Stimulated activated naive CD8-positive, alpha-beta T cell treated with anti-CD3 and anti-CD28 coated beads, Interleukin-15, amount 100 ng/mL, for 72 hours (primary cell): ENCODE results near the gene POLRMT.
"Not testable (repeated sequence)": the region's sequence is repeated elsewhere in the genome, so short reads cannot be mapped to it uniquely, and the experiment has no call there.

ENCODE experiments used
- ATAC-seq: fragments of 150-1000 bp; cut with Tn5 transposase; 2 replicates; pipeline ENCODE4 v1.10.0; 2021; ENCODE audit warnings: mild to moderate bottlenecking, moderate library complexity
- DNase-seq, 2 donors: peaks; one replicate each; pipeline ENCODE4 v3.0.0; 2021 to 2022
- H3K27ac Mint-ChIP-seq, 2 donors: one replicate each; pipeline ENCODE4 v1.8.0; 2022; ENCODE audit warnings: mild to moderate bottlenecking in 2 of 2, mixed read lengths in 2 of 2, moderate library complexity in 2 of 2
- H3K27me3 Mint-ChIP-seq: one replicate; pipeline ENCODE4 v1.8.0; 2022; ENCODE audit warnings: mixed read lengths
- H3K4me1 Mint-ChIP-seq: one replicate; pipeline ENCODE4 v1.8.0; 2022; ENCODE audit warnings: mild to moderate bottlenecking, mixed read lengths
- H3K4me3 Mint-ChIP-seq, 2 donors: one replicate each; pipeline ENCODE4 v1.8.0; 2022; ENCODE audit warnings: mild to moderate bottlenecking in 2 of 2, mixed read lengths in 2 of 2, moderate library complexity in 1 of 2
- H3K9me3 Mint-ChIP-seq, 2 donors: one replicate each; pipeline ENCODE4 v1.8.0; 2022; ENCODE audit warnings: mixed read lengths in 2 of 2

Gene POLRMT

DNA sequence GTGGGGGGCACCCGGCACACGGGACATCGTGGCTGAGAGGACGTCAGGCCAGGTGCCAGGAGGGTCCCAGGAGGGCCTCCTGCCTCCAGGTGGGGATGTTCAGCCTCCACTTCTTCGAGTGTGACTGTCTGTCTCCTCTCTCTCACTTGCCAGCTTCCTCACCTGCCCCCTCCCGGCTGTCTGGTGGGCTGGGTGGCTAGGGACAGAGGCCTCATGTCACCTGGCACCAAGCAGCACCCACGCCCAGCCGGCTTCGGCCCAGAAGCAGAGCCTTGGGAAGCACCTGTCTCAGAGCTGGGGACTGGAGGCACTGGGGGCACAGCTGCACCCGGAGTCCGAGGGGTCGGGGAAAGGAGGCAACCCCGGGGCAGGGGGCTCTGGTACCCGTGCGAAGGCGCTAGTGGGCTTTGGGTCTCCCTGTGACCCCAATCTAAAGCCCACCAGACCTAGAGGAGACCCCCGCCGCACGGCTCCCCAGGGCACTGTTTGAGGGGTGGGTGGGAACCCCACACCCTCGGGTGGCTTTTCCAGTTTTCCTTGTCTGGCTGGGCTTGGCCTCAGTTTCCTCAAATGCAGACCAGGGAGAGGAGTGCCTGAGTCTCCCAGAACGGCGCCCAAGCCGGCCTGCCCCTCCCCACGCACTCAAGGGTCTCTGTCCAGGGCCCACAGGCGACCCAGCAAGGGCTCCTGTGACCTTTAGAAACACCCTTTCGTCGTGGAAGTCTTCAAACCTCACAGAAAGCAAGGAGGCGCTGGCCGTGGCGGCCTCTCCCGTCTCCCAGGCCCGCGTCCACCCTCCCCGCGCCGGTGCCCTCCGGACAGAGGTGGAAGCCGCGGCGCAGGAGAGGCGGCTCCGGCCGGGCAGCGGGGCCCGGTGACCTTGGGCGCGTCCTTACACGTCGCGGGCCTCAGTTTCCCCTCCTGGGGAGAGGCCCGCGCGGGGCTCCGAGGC is 44.3 kb downstream of the POLRMT start:
- H3K27me3 Mint-ChIP-seq = peaks cover 68% of the 10 kb centered on the region
- DNase-seq (peak in 1 of 2 donors; percentile 39), ATAC-seq (no peak)
- peaks cover 18% of the 10 kb centered on the region for H3K4me1 Mint-ChIP-seq
- no peaks in the 10 kb centered on the region for H3K9me3 Mint-ChIP-seq
- H3K4me3 Mint-ChIP-seq = peak overlapping the region; percentile 54
- H3K27ac Mint-ChIP-seq = no peak overlapping the region

DNA sequence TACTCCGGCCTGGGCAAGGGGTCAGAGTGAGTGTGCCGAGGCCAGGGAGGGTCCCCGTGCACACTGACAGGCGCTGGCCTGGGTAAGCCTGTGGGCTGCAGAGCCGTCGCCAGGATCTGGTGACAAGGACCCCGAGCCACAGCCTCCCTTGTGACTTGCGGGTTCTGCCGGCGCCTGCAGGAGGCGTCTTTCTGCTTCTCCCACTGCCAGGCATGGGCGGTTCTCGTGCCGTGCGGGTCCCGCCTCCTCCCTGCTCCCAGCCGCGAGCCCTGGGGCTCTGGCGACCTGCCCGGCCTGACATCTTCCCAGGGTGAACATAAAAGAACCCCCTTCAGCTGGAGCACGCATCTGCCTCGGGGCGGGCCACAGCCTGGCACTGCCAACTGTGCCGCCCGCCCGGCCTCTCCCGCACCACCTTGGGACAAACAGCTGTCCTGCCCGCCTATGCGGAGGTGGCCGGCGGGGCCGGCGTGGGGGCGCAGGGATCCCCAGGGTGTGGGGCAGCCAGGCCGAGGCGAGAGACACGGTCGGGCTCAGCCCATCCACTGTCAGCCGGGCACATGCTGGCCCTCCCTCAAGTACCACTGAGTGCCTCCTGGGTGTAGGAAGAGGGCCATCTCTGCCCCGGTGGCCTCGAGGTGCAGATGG is 45.1 kb downstream of the POLRMT start:
- Mint-ChIP-seq H3K27ac (no peak overlapping the region), H3K27me3 (peaks cover 60% of the 10 kb centered on the region), H3K9me3 (no peaks in the 10 kb centered on the region), H3K4me1 (peaks cover 25% of the 10 kb centered on the region), H3K4me3 (peak overlapping the region; percentile 9 to 67)
- peak; percentile 44 for ATAC-seq
- peak; percentile 62 to 71 for DNase-seq

DNA sequence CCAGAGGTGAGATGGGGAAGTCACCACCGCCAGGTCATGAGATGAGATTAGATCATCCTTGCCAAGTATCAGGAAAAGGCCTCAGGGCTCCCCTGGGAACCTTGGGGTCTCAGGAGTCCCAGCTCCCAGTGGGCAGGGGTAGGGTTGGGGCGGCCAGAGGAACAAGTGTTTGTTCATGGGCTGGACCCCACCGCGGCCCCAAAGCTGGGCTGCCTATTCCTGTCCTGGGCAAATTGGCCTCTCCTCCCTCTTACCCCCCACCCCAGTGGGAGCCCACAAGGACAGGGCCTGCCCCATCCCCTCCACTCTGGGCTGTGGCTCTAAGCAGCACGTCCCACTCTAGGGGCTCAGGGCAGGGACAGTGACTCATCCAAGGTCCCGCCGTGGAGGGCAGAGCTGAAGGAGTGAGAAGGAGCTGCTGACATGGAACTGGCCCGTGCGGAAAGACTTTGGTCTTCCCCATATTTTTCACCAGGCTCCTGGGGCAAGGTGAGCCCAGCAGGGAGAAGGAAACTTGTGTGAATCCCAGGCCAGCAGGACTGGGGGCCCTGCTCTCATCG is 47.7 kb downstream of the POLRMT start:
- peaks cover 25% of the 10 kb centered on the region for H3K4me1 Mint-ChIP-seq
- DNase-seq = no peak

DNA sequence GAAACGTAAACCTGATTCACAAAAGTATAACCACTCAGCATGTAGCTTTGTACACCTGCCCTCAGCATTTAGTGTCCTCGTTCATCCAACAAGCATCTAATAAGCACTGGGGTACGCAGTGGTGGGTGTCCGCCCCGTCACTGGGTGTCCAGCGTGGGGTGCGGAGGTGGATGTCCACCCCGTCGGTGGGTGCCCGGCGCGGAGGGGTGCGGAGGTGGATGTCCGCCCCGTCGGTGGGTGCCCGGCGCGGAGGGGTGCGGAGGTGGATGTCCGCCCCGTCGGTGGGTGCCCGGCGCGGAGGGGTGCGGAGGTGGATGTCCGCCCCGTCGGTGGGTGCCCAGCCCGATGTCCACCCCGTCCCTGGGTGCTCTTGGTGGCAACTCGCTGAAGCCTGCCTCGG is 48.2 kb downstream of the POLRMT start:
- DNase-seq, H3K4me3 Mint-ChIP-seq, H3K9me3 Mint-ChIP-seq, H3K27ac Mint-ChIP-seq: not testable (repeated sequence)
- ATAC-seq = peak; percentile 6
- Mint-ChIP-seq H3K4me1 (peaks cover 25% of the 10 kb centered on the region), H3K27me3 (peaks cover 30% of the 10 kb centered on the region)

More for the DNA sequence above, 47.7 kb downstream of the POLRMT start:
- H3K27ac Mint-ChIP-seq = no peak overlapping the region
- H3K9me3 Mint-ChIP-seq = no peaks in the 10 kb centered on the region
- peaks cover 34% of the 10 kb centered on the region for H3K27me3 Mint-ChIP-seq
- no peak overlapping the region for H3K4me3 Mint-ChIP-seq
- peak; percentile 16 for ATAC-seq

DNA sequence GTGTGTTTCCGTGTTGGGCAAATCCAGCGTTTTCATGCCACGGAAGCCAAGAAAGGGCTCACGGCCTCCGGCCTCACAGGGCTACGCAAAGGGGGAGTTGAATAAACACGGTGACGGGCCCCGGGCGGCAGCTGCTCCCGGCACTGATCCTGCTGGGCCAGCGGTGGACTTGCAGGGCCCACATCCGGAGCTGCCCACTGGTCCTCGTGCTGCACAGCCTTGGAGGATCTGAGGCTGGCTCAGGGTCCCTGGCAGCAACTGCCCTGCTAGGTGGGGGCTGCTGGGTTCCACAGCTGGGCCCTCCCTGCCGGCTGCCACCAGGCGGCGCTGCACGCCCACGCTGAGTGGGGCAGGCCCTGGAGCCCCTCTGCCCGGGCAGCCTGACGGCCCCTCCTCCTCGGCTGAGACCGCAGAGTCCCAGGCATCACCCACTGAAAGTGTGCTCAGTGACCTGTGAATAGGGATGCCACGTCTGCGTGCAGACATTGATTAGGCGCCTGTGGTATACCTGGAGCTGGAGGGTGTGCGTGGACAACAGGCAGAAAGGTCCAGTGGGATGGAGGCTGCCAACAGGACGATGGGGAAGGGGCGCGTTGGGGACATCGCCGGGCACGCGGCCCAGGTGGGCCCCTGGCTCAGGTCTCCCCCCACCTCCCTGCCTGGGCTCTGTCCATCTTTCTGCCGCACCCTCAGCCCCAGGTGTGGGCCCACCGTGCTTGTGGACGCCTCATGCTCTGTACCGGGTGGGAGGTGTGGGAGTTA is 48.9 kb downstream of the POLRMT start:
- peak; percentile 76 for ATAC-seq
- H3K4me3 Mint-ChIP-seq = no peak overlapping the region
- H3K9me3 Mint-ChIP-seq = no peaks in the 10 kb centered on the region
- H3K27ac Mint-ChIP-seq = no peak overlapping the region
- DNase-seq = peak; percentile 70 to 72
- H3K4me1 Mint-ChIP-seq = peaks cover 25% of the 10 kb centered on the region
- H3K27me3 Mint-ChIP-seq = peaks cover 30% of the 10 kb centered on the region

DNA sequence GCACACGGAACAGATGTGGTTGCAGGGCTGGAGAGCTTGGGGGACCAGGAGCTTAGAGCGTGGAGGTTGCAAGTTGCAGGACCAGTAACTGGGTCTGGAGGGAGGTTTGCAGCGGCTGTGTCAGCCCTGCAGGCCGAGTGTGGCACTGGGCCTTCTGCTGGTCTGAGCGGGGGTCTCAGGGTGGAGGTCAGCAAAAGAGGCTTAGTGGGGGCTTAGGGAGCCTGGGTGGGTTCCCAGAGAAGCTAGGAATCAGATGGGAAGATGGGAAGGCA is 49.4 kb downstream of the POLRMT start:
- no peak overlapping the region for H3K27ac Mint-ChIP-seq
- peaks cover 21% of the 10 kb centered on the region for H3K4me1 Mint-ChIP-seq
- H3K27me3 Mint-ChIP-seq = peaks cover 24% of the 10 kb centered on the region
- H3K4me3 Mint-ChIP-seq = no peak overlapping the region
- no peak for DNase-seq
- ATAC-seq = no peak
- H3K9me3 Mint-ChIP-seq = no peaks in the 10 kb centered on the region

DNA sequence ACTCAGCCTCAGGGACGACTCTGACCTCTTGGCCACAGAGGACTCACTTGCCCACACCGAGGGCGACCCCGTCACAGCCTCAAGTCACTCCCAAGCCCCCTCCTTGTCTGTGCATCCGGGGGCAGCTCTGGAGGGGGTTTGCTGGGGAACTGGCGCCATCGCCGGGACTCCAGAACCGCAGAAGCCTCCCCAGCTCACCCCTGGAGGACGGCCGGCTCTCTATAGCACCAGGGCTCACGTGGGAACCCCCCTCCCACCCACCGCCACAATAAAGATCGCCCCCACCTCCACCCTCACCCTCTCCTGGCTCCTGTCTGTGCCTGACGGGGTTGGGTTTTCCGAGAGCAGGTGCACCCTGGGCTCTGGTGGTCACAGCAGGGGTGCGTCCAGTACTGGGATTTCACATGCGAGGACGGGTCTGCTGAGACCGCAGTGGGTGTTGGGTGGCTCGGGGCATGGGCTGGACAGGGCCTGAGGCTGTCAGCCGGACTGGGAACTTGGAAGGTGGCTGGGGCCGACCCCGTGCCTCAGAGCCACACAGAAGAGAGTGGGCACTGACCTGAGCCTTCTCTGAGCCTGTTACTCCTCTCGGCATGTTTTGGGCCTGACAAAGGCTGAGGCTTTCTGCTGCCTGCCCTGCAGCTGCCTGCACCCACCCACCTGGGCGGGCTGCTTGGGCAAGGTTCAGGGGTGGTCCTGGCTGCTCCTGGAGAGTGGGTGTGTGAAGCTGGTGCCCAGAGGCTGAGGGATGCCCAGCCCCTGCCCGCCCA is 50.0 kb downstream of the POLRMT start:
- Mint-ChIP-seq H3K4me3 (no peak overlapping the region), H3K4me1 (peaks cover 16% of the 10 kb centered on the region), H3K9me3 (no peaks in the 10 kb centered on the region), H3K27me3 (peaks cover 19% of the 10 kb centered on the region), H3K27ac (no peak overlapping the region)
- ATAC-seq (no peak), DNase-seq (no peak)

DNA sequence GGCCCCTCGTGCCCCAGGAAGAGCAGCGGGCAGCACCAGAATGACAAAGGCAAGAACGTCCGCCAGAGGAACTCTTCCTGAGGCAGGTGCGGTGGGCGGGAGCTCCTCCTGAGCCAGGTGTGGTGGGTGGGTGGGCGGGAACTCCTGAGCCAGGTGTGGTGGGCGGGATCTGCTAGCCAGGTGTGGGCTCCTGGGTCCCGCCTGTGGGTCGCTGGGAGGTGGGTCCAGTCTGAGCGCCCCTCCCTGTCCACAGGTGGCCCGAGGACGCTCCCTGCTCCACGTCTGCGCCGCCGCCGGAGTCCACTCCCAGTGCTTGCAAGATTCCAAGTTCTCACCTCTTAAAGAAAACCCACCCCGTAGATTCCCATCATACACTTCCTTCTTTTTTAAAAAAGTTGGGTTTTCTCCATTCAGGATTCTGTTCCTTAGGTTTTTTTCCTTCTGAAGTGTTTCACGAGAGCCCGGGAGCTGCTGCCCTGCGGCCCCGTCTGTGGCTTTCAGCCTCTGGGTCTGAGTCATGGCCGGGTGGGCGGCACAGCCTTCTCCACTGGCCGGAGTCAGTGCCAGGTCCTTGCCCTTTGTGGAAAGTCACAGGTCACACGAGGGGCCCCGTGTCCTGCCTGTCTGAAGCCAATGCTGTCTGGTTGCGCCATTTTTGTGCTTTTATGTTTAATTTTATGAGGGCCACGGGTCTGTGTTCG is 50.7 kb downstream of the POLRMT start:
- H3K27ac Mint-ChIP-seq = no peak overlapping the region
- DNase-seq (no peak), ATAC-seq (no peak)
- H3K4me1 Mint-ChIP-seq = peaks cover 13% of the 10 kb centered on the region
- H3K9me3 Mint-ChIP-seq = no peaks in the 10 kb centered on the region
- H3K4me3 Mint-ChIP-seq = no peak overlapping the region
- H3K27me3 Mint-ChIP-seq = peaks cover 12% of the 10 kb centered on the region

DNA sequence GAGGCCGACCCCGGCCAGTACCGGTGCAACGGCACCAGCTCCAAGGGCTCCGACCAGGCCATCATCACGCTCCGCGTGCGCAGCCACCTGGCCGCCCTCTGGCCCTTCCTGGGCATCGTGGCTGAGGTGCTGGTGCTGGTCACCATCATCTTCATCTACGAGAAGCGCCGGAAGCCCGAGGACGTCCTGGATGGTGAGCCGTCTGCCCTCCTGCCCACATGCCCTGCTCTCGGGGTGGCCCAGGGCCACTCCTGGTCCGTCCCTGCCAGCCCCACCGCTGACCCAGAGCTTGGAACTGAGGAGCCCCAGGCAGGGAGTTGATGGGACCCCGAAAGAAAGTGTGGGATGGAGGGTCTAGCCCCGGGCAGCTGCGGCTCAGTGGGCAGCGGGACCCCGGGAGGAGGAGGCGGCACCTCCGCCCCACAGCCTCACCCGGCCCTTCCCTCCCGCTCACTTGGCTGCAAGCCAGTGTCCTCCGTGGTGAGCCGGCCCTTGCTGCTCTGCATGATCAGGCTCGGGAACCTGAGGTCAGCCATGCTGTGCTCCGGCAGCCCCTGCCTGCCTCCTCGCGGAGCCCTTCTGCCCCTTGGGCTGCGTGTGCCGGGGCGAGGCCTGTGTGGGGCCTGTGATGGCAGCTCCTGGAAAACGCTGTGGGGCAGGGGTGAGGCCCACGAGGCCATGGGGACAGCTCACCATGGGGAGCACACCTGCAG is 51.8 kb downstream of the POLRMT start:
- no peak for ATAC-seq
- H3K9me3 Mint-ChIP-seq = no peaks in the 10 kb centered on the region
- no peak overlapping the region for H3K27ac Mint-ChIP-seq
- no peak overlapping the region for H3K4me3 Mint-ChIP-seq
- H3K4me1 Mint-ChIP-seq = peaks cover 20% of the 10 kb centered on the region
- DNase-seq = no peak
- H3K27me3 Mint-ChIP-seq = peaks cover 10% of the 10 kb centered on the region

DNA sequence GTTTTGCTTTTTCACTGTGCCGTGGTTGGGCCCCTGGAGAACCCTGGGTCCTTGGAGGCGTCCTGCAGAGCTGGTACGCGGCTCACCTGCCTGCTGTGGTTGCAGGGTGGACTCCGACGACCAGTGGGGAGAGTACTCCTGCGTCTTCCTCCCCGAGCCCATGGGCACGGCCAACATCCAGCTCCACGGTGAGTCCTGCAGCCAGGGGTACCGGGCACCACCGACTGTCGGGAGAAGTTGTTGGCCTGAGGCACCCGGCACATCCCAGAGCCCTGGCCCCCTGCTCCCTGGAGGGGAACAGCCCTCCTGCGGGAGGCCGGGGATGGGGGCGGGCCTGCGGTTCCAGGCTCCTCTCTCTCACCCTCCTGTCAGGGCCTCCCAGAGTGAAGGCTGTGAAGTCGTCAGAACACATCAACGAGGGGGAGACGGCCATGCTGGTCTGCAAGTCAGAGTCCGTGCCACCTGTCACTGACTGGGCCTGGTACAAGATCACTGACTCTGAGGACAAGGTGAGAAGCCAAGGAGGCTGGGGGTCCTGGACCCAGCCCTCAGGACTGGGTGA is 53.0 kb downstream of the POLRMT start:
- no peak for DNase-seq
- no peak overlapping the region for H3K4me3 Mint-ChIP-seq
- no peaks in the 10 kb centered on the region for H3K9me3 Mint-ChIP-seq
- no peak for ATAC-seq
- H3K27me3 Mint-ChIP-seq = no peaks in the 10 kb centered on the region
- peaks cover 32% of the 10 kb centered on the region for H3K4me1 Mint-ChIP-seq
- no peak overlapping the region for H3K27ac Mint-ChIP-seq

DNA sequence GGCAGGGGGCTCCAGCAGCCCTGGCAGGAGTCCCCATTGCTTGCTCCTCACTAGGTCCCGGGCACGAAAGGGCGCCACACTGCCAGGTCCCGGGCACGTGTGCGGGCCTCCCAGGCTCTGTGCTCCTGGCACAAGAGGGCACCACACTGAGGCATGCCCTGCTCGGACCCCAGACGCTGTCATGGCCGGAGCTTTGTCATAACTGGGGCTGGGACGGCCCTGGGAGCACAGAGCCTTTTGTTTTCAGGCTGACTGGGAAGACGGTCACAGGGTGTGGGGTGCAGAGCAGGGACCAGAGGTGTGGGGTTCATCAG is 53.5 kb downstream of the POLRMT start:
- ATAC-seq = no peak
- no peak overlapping the region for H3K27ac Mint-ChIP-seq
- H3K4me1 Mint-ChIP-seq = peaks cover 38% of the 10 kb centered on the region
- no peak for DNase-seq
- no peaks in the 10 kb centered on the region for H3K27me3 Mint-ChIP-seq
- H3K4me3 Mint-ChIP-seq = no peak overlapping the region
- H3K9me3 Mint-ChIP-seq = no peaks in the 10 kb centered on the region

DNA sequence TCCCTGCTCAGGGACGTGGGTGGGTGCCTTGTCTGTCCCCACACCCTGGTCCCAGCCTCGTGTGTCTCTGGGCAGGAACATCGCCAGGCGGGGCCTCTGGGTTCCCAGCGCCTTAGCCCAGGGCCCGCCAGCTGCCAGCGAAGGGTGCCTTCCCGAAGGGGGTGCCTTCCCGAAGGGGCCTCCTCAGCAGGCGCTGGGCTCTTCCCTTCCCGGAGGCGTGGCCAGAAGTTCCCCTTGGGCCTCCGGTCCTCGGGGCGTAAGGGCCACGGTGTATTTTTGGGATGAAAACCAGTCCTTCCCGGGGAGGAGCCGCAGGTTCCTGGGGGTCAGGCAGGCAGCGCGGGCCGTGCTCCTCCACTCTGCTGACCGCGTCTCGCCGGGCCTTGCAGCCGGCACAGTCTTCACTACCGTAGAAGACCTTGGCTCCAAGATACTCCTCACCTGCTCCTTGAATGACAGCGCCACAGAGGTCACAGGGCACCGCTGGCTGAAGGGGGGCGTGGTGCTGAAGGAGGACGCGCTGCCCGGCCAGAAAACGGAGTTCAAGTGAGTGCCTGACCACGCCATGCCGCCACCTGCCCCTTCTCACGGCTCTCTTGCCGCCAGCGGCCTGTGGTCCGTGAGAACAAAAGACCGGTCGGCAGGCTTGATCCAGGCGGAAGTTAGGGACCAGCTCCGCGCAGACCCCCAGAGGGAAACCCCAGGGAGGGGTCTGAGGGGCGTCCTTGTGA is 54.1 kb downstream of the POLRMT start:
- no peak overlapping the region for H3K27ac Mint-ChIP-seq
- H3K4me3 Mint-ChIP-seq = no peak overlapping the region
- ATAC-seq = no peak
- DNase-seq = no peak
- no peaks in the 10 kb centered on the region for H3K27me3 Mint-ChIP-seq
- H3K4me1 Mint-ChIP-seq = peaks cover 39% of the 10 kb centered on the region
- H3K9me3 Mint-ChIP-seq = no peaks in the 10 kb centered on the region
